PC-9 (cell line): Measurements from ENCODE around the gene SAMD11. TPM values are rescaled to one million over a fixed set of nuclear protein-coding genes. Genes with fewer than 3 reads are reported as not detected.

Source experiments
- BruUV-seq: library from RNA; stranded (reverse); fragments of 400-500 nt; replicated peaks from 2 replicates; lab custom pipeline; 2021; lab: Mats Ljungman, UMichigan
- CTCF ChIA-PET: fragments of 300-600 bp; sonication (Branson Sonifier 250); formaldehyde crosslinking; loops from one replicate; lab custom pipeline; 2022; ENCODE audit warnings: antibody characterized with exemption; lab: Charles Lee
- POLR2A ChIA-PET: fragments of 300-600 bp; sonication (Branson Sonifier 250); formaldehyde crosslinking; loops from one replicate; lab custom pipeline; 2022; ENCODE audit warnings: antibody characterized with exemption; ENCODE audit not compliant: unreplicated experiment; lab: Charles Lee
- DNase-seq, 2 experiments: peaks; one replicate each; pipeline versions ENCODE4 v3.0.0 to v3.0.0-alpha.2; 2015 to 2022; ENCODE audit warnings: mixed read lengths in 1 of 2
- H2AFZ ChIP-seq: fragments of 200-600 bp; sonication (generic); 2 replicates; pipeline ENCODE4 v1.8.1; 2017; ENCODE audit warnings: antibody characterized with exemption
- H3F3A ChIP-seq: fragments of 200-600 bp; sonication (generic); 2 replicates; pipeline ENCODE4 v1.8.1; 2017; ENCODE audit warnings: antibody characterized with exemption, mild to moderate bottlenecking, low read depth; ENCODE audit not compliant: insufficient read depth
- H3K27ac ChIP-seq: fragments of 200-600 bp; sonication (generic); 2 replicates; pipeline ENCODE4 v1.6.1; 2016; ENCODE audit warnings: mixed run types
- H3K27me3 ChIP-seq: fragments of 200-600 bp; sonication (generic); 2 replicates; pipeline ENCODE4 v1.6.1; 2016; ENCODE audit warnings: low read depth, mixed run types; ENCODE audit not compliant: insufficient read depth
- H3K36me3 ChIP-seq: fragments of 200-600 bp; sonication (generic); 2 replicates; pipeline ENCODE4 v1.6.1; 2016; ENCODE audit warnings: low read depth, mixed run types
- H3K4me1 ChIP-seq: fragments of 200-600 bp; sonication (generic); replicated peaks from 2 replicates; pipeline ENCODE4 v1.6.1; 2016; ENCODE audit warnings: mixed run types; ENCODE audit not compliant: insufficient read depth
- H3K4me2 ChIP-seq: fragments of 200-600 bp; sonication (generic); 2 replicates; pipeline ENCODE4 v1.6.1; 2017; ENCODE audit warnings: mixed run types
- H3K4me3 ChIP-seq: fragments of 200-600 bp; sonication (generic); 2 replicates; pipeline ENCODE4 v1.6.1; 2016; ENCODE audit warnings: mixed run types
- H3K79me2 ChIP-seq: fragments of 200-600 bp; sonication (generic); 2 replicates; pipeline ENCODE4 v1.6.1; 2017; ENCODE audit warnings: low read depth, mixed run types
- H3K9me2 ChIP-seq: fragments of 200-600 bp; sonication (generic); 2 replicates; pipeline ENCODE4 v1.8.1; 2017; ENCODE audit warnings: mild to moderate bottlenecking; ENCODE audit not compliant: insufficient read depth
- H3K9me3 ChIP-seq: fragments of 200-600 bp; sonication (generic); 2 replicates; pipeline ENCODE4 v1.8.1; 2016; ENCODE audit warnings: low read depth; ENCODE audit not compliant: insufficient read depth
- H4K20me1 ChIP-seq: fragments of 200-600 bp; sonication (generic); 2 replicates; pipeline ENCODE4 v1.8.1; 2017; ENCODE audit not compliant: insufficient read depth
- CTCF ChIP-seq: fragments of 200-600 bp; sonication (generic); conservative IDR thresholded peaks from 2 replicates; pipeline ENCODE4 v1.6.1; 2017; ENCODE audit warnings: mixed run types, antibody characterized with exemption, mild to moderate bottlenecking, moderate library complexity
- EZH2 ChIP-seq: fragments of 200-600 bp; sonication (generic); IDR thresholded peaks from 2 replicates; pipeline ENCODE4 v1.8.0; 2017; ENCODE audit warnings: antibody characterized with exemption, low read depth
- intact Hi-C: fragments of 100-400 bp; cut with micrococcal nuclease; formaldehyde crosslinking; loops from one replicate; pipeline ENCODE4 v1.10.0; 2022; ENCODE audit not compliant: unreplicated experiment
- total RNA-seq: library from RNA; stranded (reverse); gene quantifications from 2 replicates; pipeline ENCODE4 v1.2.3, GENCODE V29; 2021

SAMD11 gene
- total RNA-seq, 1 experiment from 2014 or later: 0.59 TPM

GRCh38 chr1:951364-951763 lies 27.6 kb downstream of the SAMD11 start:
- Histone ChIP-seq H3K36me3 (0 out of 2 replicates have a peak, but pooled peaks cover 7% of the 10 kb centered on the region), H3K4me2 (no peak overlapping the region), H3K79me2 (peaks cover under 1% of the 10 kb centered on the region; the same call in 1 of the 2 replicates), H3K4me1 (no peaks in the 10 kb centered on the region), H3K4me3 (no peak overlapping the region), H3K27me3 (no peaks in the 10 kb centered on the region), H3K9me2 (no peaks in the 10 kb centered on the region), H3K9me3 (no peaks in the 10 kb centered on the region), H2AFZ (no peak overlapping the region), H3K27ac (no peak overlapping the region), H3F3A (no peaks in the 10 kb centered on the region), H4K20me1 (peaks cover 24% of the 10 kb centered on the region)
- ChIA-PET POLR2A (no interaction called here), CTCF (no interaction called here)
- no TSS peak for BruUV-seq
- DNase-seq: no peak
- TF ChIP-seq CTCF (no peak; the same call in 1 of the 2 replicates), EZH2 (no peak)
- intact Hi-C loops: no loop called here

GRCh38 chr1:952201-952600 lies 28.5 kb downstream of the SAMD11 start:
- Histone ChIP-seq H3K9me3 (no peaks in the 10 kb centered on the region), H3K27ac (no peak overlapping the region), H3K4me2 (no peak overlapping the region), H4K20me1 (peaks cover 30% of the 10 kb centered on the region), H3K36me3 (0 out of 2 replicates have a peak, but pooled peaks cover 11% of the 10 kb centered on the region), H3K79me2 (peaks cover 9% of the 10 kb centered on the region), H2AFZ (no peak overlapping the region), H3K4me1 (no peaks in the 10 kb centered on the region), H3K9me2 (no peaks in the 10 kb centered on the region), H3F3A (no peaks in the 10 kb centered on the region), H3K4me3 (no peak overlapping the region), H3K27me3 (no peaks in the 10 kb centered on the region)
- TF ChIP-seq EZH2 (no peak), CTCF (no peak)
- DNase-seq: no peak
- ChIA-PET POLR2A (no interaction called here), CTCF (no interaction called here)
- no TSS peak for BruUV-seq
- intact Hi-C loops: no loop called here

DNA sequence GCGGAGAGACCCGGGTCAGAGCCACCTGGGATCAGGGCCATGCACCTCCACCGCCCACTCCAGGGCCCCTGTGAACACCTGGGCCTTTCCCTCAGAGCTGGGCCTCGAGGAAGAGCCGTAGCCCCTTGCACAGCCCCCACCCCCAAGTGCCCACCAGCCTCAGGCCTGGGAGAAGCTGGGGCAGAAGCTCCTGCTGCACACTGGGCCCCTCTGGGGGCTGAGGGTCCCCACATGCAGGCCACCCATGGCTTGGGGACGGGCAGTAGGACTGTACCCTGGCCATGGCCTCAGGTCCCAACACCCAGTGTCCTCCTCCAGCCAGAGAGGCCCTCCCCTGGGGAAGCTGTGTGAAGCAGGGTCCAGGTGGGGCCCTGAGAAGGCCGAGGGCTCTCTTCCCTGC lies 28.9 kb downstream of the SAMD11 start:
- BruUV-seq: no TSS peak
- H2AFZ ChIP-seq: no peak overlapping the region
- H3K9me2 ChIP-seq: no peaks in the 10 kb centered on the region
- DNase-seq: no peak
- H3K4me2 ChIP-seq: no peak overlapping the region
- H3F3A ChIP-seq: no peaks in the 10 kb centered on the region
- ChIA-PET CTCF (no interaction called here), POLR2A (no interaction called here)
- peaks cover 34% of the 10 kb centered on the region for H4K20me1 ChIP-seq
- intact Hi-C loops: no loop called here
- peaks cover 3% of the 10 kb centered on the region for H3K4me1 ChIP-seq
- TF ChIP-seq CTCF (no peak), EZH2 (no peak)
- no peak overlapping the region for H3K4me3 ChIP-seq
- H3K27ac ChIP-seq: no peak overlapping the region
- no peaks in the 10 kb centered on the region for H3K27me3 ChIP-seq
- 0 out of 2 replicates have a peak, but pooled peaks cover 11% of the 10 kb centered on the region for H3K36me3 ChIP-seq
- H3K9me3 ChIP-seq: no peaks in the 10 kb centered on the region
- H3K79me2 ChIP-seq: peaks cover 13% of the 10 kb centered on the region
